Ishikawa (cell line): ENCODE measurements around the gene ZMYND19.

Experiments
- EP300 ChIP-seq: IDR thresholded peaks from 2 replicates; pipeline ENCODE4 v1.6.1; 2012; ENCODE audit warnings: borderline replicate concordance
- TAF1 ChIP-seq: IDR thresholded peaks from 2 replicates; pipeline ENCODE4 v1.6.1; 2012; ENCODE audit warnings: low read depth, mild to moderate bottlenecking
- TEAD4 ChIP-seq: IDR thresholded peaks from 2 replicates; pipeline ENCODE4 v1.6.1; 2012
- TF ChIP-seq, protein P1 (sequence below): IDR thresholded peaks from 2 replicates; pipeline ENCODE4 v1.6.1; 2012

DNA sequence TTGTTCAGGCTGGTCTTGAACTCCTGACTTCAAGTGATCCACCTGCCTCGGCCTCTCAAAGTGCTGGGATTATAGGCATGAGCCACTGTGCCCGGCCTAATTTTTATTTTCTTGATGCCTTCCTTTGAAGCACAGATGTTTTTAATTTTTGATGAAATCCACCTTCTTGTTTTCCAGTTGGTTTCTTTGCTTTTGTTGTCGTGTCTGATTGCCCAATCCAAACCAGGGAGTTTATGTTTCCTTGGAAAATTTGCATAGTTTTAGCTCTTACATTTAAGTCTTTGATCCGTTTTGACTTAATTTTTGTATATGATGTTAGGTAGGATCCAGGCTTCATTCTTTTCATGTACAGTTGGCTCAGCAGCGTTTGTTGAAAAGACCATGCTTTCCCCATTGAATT, 43.7 kb upstream of the ZMYND19 start:
- TF ChIP-seq EP300 (no peak), TEAD4 (no peak), TAF1 (no peak)
- TF ChIP-seq, protein P1, sequence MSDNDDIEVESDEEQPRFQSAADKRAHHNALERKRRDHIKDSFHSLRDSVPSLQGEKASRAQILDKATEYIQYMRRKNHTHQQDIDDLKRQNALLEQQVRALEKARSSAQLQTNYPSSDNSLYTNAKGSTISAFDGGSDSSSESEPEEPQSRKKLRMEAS, result no peak
